ENCODE measurements around the gene PPP1R9B.

Gene PPP1R9B

DNA sequence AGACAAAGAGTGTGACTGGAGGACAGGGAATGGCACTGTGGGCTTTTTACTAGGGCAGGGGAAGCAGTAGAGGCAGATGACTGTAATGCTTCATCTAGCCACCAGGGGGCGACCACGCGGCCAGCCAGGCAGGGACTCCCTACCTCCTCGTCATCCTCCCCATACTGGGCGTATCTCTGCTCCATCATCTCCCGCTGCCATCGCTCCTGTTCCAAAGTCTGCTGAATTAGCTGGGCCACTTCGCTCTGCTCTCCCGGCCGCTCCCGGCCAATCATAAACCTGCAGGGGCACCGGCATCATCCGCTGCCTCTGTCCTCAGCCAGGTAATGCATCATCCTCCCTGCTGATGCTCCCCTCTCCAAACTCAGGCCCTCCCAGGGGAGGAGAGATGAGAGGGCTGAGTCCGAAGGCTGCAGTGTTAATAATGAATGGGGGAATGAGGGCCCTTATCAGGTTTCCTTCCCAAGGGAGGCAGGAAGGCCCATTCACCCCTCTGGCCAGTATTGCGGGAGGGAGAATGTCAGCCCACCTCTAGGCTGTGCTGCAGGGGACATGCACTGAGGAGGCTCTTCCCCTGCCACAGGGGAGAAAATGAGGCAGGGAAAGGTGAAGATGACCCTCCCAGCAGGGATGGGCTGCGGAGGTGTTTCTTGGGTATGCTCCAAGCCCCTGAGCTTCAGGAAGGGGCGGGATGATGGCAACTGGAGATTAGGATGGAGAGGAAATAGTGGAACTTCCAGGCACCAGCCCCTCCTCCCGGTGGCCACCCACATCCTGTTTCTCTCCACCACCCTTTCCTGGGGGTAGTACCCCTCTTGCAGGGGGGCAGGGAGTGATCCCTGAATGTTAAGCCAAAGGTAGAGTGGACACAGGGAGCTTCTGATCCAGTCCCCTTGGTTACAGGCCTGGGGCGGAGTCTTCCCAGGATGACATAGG, 10.3 kb downstream of the PPP1R9B start:
- no peaks in the 10 kb centered on the region for H3K9me3 ChIP-seq (ENCODE audit: control insufficient read depth, low read length)
- peak overlapping the region; percentile 59 for H3K27ac ChIP-seq (ENCODE audit: insufficient read depth, low read length, poor library complexity, severe bottlenecking)
- peaks cover 65% of the 10 kb centered on the region for H3K4me1 ChIP-seq (ENCODE audit: control insufficient read depth, insufficient read depth, low read length, poor library complexity, severe bottlenecking)
- H3K27me3 ChIP-seq (replicated peaks; ENCODE audit: control insufficient read depth, insufficient read depth, low read length, poor library complexity, severe bottlenecking): no peaks in the 10 kb centered on the region
- peak overlapping the region; percentile 35 for H3K4me3 ChIP-seq (ENCODE audit: insufficient read depth, low read depth, low read length, poor library complexity, severe bottlenecking)
- peaks cover 74% of the 10 kb centered on the region for H3K36me3 ChIP-seq (ENCODE audit: control insufficient read depth, insufficient read depth, low read length)
- peak; percentile 65 to 73 (median 68) for DNase-seq

DNA sequence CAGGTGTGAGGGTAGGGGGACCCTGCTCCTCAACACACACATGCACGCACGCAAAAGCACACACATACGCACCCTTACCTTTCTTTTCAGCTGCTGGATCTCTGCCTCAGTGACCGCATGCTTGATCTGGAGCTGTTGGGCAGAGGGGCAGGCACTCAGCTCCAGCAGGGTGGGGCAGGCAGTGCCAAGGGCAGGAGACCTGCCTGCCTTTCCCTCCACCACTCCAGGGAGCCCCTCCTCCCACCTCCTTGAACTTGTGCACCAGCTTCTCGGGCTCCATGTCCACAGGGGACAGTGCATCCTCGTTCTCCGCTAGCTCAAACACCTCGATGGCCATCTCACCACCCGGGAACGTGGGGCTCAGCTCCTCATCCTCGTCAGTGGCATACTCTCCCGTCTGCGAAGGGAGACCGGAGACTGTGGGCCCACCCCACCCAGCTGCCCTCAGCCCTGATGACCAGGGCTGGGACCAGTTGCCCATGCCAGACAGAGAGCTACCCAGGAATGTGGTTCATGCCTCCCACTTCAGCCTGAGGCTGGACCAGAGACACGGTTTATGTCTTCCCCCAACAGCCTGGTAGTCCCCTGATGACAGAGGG, 11.2 kb downstream of the PPP1R9B start:
- no peak for DNase-seq
- Histone ChIP-seq H3K27ac (ENCODE audit: insufficient read depth, low read length, poor library complexity, severe bottlenecking) (peak overlapping the region; percentile 23), H3K4me1 (ENCODE audit: control insufficient read depth, insufficient read depth, low read length, poor library complexity, severe bottlenecking) (peaks cover 56% of the 10 kb centered on the region), H3K4me3 (ENCODE audit: insufficient read depth, low read depth, low read length, poor library complexity, severe bottlenecking) (no peak overlapping the region), H3K9me3 (ENCODE audit: control insufficient read depth, low read length) (no peaks in the 10 kb centered on the region), H3K27me3 (replicated peaks; ENCODE audit: control insufficient read depth, insufficient read depth, low read length, poor library complexity, severe bottlenecking) (no peaks in the 10 kb centered on the region), H3K36me3 (ENCODE audit: control insufficient read depth, insufficient read depth, low read length) (peaks cover 72% of the 10 kb centered on the region)

DNA sequence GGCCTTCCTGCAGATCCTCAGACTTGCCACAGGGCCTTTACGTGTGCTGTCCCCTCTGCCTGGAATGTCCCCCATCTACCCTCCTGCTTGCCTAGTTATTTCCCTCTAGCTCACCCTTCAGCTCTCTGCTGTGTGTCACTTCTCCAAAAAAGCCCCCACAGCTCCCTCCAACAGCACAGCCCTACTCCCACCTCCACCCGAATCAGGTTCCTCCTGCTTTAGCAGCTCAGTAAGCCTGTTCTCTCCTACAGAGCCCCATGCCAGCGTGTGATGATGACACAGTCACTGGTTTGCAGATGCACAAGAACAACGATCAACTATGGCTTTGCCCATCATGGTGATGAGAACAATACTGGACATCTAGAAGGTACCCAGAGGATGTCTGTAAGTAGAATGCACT, 13.4 kb downstream of the PPP1R9B start:
- H3K4me1 ChIP-seq (ENCODE audit: control insufficient read depth, insufficient read depth, low read length, poor library complexity, severe bottlenecking): peaks cover 33% of the 10 kb centered on the region

DNA sequence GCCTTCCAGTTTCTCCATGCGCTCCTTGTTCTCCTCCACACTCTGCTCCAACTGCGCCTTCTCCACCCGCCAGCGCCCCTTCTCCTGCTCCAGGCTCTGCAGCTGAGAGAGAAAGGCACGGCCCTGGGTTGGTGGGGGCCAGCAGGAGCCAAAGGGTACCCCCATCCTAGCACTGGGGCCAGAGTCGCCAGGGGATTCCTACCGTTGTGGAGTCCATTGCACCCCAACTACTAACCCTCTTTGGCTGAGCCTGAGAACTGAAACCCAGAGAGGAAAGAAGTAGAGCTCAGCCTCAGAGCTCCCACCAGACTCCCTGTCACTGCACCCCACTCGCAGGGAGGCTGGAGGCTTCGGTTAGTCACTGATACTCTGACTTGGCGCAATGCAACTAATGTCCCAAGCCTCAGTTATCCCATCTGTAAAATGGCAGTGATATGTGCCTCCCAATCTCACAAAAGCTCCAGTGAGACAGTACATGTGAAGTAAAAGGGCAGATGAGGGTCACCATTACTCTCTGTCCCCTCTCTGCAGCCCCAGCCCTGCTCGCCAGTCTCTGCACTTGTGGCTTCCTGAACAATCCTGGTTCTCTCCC, 14.3 kb downstream of the PPP1R9B start:
- H3K4me1 ChIP-seq (ENCODE audit: control insufficient read depth, insufficient read depth, low read length, poor library complexity, severe bottlenecking): peaks cover 29% of the 10 kb centered on the region
- H3K36me3 ChIP-seq (ENCODE audit: control insufficient read depth, insufficient read depth, low read length): peaks cover 60% of the 10 kb centered on the region
- H3K4me3 ChIP-seq (ENCODE audit: insufficient read depth, low read depth, low read length, poor library complexity, severe bottlenecking): no peak overlapping the region
- no peaks in the 10 kb centered on the region for H3K27me3 ChIP-seq (replicated peaks; ENCODE audit: control insufficient read depth, insufficient read depth, low read length, poor library complexity, severe bottlenecking)
- no peaks in the 10 kb centered on the region for H3K9me3 ChIP-seq (ENCODE audit: control insufficient read depth, low read length)
- H3K27ac ChIP-seq (ENCODE audit: insufficient read depth, low read length, poor library complexity, severe bottlenecking): no peak overlapping the region
- DNase-seq: no peak

More for the DNA sequence above, 13.4 kb downstream of the PPP1R9B start:
- no peak for DNase-seq
- H3K27me3 ChIP-seq (replicated peaks; ENCODE audit: control insufficient read depth, insufficient read depth, low read length, poor library complexity, severe bottlenecking): no peaks in the 10 kb centered on the region
- peaks cover 60% of the 10 kb centered on the region for H3K36me3 ChIP-seq (ENCODE audit: control insufficient read depth, insufficient read depth, low read length)
- no peaks in the 10 kb centered on the region for H3K9me3 ChIP-seq (ENCODE audit: control insufficient read depth, low read length)
- no peak overlapping the region for H3K4me3 ChIP-seq (ENCODE audit: insufficient read depth, low read depth, low read length, poor library complexity, severe bottlenecking)
- no peak overlapping the region for H3K27ac ChIP-seq (ENCODE audit: insufficient read depth, low read length, poor library complexity, severe bottlenecking)

DNA sequence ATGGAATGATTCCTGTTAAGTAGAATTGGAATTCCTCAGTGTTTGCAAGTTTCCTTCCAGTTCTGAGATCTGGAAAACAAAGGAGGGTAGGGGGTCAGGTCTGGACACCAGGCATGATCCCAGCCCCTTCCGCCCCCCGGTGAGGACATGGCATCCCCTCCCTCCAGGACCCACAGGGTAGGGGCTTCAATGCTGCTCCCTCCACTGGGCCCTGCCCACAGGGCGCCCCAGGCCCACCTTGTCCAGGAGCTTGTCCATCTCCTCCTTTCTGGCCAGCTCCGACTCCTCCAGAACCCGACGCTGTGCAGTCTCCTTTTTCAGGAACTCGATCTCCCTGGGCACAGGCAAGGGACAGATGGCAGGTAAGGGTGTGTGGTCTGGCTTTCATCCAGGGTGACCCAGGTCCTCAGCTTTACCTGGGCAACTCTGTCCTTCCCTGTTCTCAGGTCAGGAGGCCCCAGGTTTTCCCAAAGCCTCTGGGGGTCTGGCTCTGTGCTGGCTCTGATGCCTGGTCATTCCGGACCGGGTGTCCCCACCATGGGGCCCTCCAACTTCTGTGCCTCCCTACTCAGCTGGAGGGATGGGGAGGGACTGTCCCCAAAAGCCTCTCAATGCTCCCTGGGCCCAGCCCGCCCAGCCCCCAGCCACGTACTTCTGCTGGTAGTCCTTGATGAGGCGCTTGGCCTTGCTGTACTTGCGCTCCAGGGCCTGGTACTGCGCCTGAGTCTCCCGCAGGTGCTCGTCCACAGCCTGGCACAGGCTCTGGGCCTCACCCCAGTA, 15.0 kb downstream of the PPP1R9B start:
- no peaks in the 10 kb centered on the region for H3K27me3 ChIP-seq (replicated peaks; ENCODE audit: control insufficient read depth, insufficient read depth, low read length, poor library complexity, severe bottlenecking)
- H3K4me3 ChIP-seq (ENCODE audit: insufficient read depth, low read depth, low read length, poor library complexity, severe bottlenecking): no peak overlapping the region
- H3K27ac ChIP-seq (ENCODE audit: insufficient read depth, low read length, poor library complexity, severe bottlenecking): no peak overlapping the region
- H3K4me1 ChIP-seq (ENCODE audit: control insufficient read depth, insufficient read depth, low read length, poor library complexity, severe bottlenecking): peaks cover 28% of the 10 kb centered on the region
- no peak for DNase-seq
- H3K36me3 ChIP-seq (ENCODE audit: control insufficient read depth, insufficient read depth, low read length): peaks cover 56% of the 10 kb centered on the region
- no peaks in the 10 kb centered on the region for H3K9me3 ChIP-seq (ENCODE audit: control insufficient read depth, low read length)

DNA sequence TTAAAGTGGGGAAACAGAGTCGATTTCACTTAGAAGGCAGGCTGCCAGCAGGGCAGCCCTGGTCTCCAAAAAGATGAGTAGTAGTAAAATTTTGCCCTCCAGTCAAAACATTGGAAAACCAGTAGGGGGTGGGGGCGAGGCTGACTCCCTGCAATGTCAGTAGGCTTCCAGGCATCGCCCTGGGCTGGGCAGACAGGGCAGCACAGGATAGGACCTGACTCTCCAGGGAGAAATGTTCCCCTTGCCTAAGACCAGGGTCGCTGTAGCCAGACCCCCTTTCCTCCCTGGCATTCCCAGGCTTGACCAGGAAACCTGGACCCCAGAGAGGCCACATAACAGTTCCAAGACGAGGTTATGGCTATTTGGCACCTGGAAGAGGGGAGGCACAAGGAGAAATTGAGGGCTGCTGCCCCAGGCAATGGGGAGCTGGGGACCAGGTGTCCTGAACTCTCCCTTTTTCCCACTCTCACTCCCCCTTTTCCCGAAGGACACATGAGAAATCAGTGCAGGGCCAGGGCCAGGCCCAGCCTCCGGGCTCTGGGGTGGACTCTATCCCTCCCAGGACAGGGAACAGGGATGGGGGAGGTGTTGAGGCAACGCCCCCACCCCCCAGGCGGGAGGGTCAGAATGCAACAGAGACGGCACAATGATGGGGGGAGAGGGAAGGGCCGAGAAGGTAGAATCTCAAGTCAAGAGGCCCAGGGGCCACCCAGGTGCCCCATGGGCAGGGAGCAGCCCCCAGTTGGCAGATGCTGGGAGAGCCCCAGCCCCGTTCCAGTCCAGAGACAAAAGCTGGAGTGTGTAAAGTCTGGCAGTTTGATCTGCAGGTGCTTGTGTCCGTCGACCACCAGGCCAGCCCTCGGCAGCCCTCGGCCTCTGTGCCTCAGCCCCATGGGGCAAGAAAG, 16.0 kb downstream of the PPP1R9B start:
- H3K36me3 ChIP-seq (ENCODE audit: control insufficient read depth, insufficient read depth, low read length): peaks cover 49% of the 10 kb centered on the region
- DNase-seq: no peak
- no peak overlapping the region for H3K4me3 ChIP-seq (ENCODE audit: insufficient read depth, low read depth, low read length, poor library complexity, severe bottlenecking)
- peaks cover 25% of the 10 kb centered on the region for H3K4me1 ChIP-seq (ENCODE audit: control insufficient read depth, insufficient read depth, low read length, poor library complexity, severe bottlenecking)
- no peak overlapping the region for H3K27ac ChIP-seq (ENCODE audit: insufficient read depth, low read length, poor library complexity, severe bottlenecking)
- H3K9me3 ChIP-seq (ENCODE audit: control insufficient read depth, low read length): no peaks in the 10 kb centered on the region
- H3K27me3 ChIP-seq (replicated peaks; ENCODE audit: control insufficient read depth, insufficient read depth, low read length, poor library complexity, severe bottlenecking): no peaks in the 10 kb centered on the region

DNA sequence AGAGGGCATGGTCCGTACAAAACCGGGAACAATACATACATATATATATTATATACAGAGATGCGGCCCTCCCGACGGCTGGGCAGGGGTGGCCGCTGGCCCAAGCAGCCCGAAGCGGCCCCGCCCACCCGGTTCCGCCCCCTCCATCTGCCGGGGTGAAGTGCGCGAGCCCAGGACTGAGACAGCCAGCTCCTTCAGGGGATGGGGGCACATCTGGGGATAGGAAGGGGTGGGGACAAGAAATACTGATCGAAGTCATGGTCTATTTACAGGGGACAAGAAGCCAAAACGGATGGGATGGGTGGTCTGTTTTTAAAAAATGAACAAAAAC, 16.7 kb downstream of the PPP1R9B start:
- H3K4me3 ChIP-seq (ENCODE audit: insufficient read depth, low read depth, low read length, poor library complexity, severe bottlenecking): no peak overlapping the region
- no peaks in the 10 kb centered on the region for H3K27me3 ChIP-seq (replicated peaks; ENCODE audit: control insufficient read depth, insufficient read depth, low read length, poor library complexity, severe bottlenecking)
- no peak overlapping the region for H3K27ac ChIP-seq (ENCODE audit: insufficient read depth, low read length, poor library complexity, severe bottlenecking)
- H3K36me3 ChIP-seq (ENCODE audit: control insufficient read depth, insufficient read depth, low read length): peaks cover 42% of the 10 kb centered on the region
- H3K9me3 ChIP-seq (ENCODE audit: control insufficient read depth, low read length): no peaks in the 10 kb centered on the region
- peaks cover 23% of the 10 kb centered on the region for H3K4me1 ChIP-seq (ENCODE audit: control insufficient read depth, insufficient read depth, low read length, poor library complexity, severe bottlenecking)
- DNase-seq: no peak

DNA sequence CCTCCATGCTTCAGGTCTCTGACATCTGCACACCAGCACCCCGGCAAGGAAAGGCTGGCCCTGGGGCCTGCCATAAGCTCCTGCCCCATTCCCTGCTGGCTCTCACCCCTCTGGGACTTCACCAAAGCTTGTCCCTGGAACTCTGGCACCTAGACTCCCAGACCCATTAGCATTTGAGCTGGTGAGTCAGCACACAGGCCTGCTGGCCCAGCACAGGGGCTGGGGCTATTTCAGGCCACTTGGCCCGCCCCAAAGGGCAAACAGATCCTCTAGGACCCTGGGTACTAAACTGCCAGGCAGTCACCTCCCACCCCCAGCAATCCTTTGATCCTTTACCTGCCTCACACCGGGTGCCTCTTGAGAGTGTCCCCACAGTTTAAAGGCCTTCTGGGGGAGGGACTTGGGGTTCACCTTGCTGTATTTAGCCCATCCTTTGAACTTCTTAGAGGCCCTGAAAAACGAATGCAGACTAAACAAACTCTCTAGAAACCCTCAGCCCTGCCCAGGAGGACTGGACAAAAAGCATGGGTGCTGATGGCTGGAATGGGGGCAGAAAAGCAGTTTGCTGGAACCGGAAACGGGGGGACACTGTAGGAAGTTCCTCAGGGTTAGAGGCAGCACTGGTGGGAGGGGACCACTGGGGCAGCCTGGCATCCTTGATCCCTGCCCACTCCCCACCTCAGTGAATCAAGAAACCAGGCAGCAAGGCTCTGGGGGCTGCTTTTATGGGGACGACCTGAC, 17.3 kb downstream of the PPP1R9B start:
- DNase-seq: no peak
- peaks cover 21% of the 10 kb centered on the region for H3K4me1 ChIP-seq (ENCODE audit: control insufficient read depth, insufficient read depth, low read length, poor library complexity, severe bottlenecking)
- H3K27me3 ChIP-seq (replicated peaks; ENCODE audit: control insufficient read depth, insufficient read depth, low read length, poor library complexity, severe bottlenecking): no peaks in the 10 kb centered on the region
- no peaks in the 10 kb centered on the region for H3K9me3 ChIP-seq (ENCODE audit: control insufficient read depth, low read length)
- H3K27ac ChIP-seq (ENCODE audit: insufficient read depth, low read length, poor library complexity, severe bottlenecking): no peak overlapping the region
- peaks cover 37% of the 10 kb centered on the region for H3K36me3 ChIP-seq (ENCODE audit: control insufficient read depth, insufficient read depth, low read length)
- H3K4me3 ChIP-seq (ENCODE audit: insufficient read depth, low read depth, low read length, poor library complexity, severe bottlenecking): no peak overlapping the region
